HG03571 (cell line): Measurements from ENCODE around the gene DDX28.

Source experiments
- ATAC-seq: cut with Tn5 transposase; IDR thresholded peaks from one replicate; pipeline ENCODE4 v1.9.1; 2021; ENCODE audit not compliant: unreplicated experiment

The DDX28 gene

GRCh38 chr16:68022728-68023537 is at the start of gene DDX28, which contains the start of gene DUS2:
DDX28 (minus strand) TSS chr16:68023232; CDS start chr16:68023202, 30 bp downstream.
DUS2 (plus strand) TSS chr16:68023284; CDS start chr16:68038024, 14,740 bp downstream.
- ATAC-seq: peak; percentile 75

GRCh38 chr16:68072038-68072695 is 49.1 kb upstream of the DDX28 start:
- ATAC-seq: no peak

GRCh38 chr16:68071518-68071901 is 48.5 kb upstream of the DDX28 start:
- ATAC-seq: no peak

- ATAC-seq: peak; percentile 49
Measured at GRCh38 chr16:68070806-68071517, 47.9 kb upstream of the DDX28 start.

- ATAC-seq: no peak
Measured at GRCh38 chr16:68070249-68070730, 47.3 kb upstream of the DDX28 start.

- no peak for ATAC-seq
Measured at GRCh38 chr16:68069511-68070248, 46.6 kb upstream of the DDX28 start.

- ATAC-seq: no peak
Measured at GRCh38 chr16:68068926-68069325, 45.9 kb upstream of the DDX28 start.

GRCh38 chr16:68066763-68067162 is 43.7 kb upstream of the DDX28 start:
- ATAC-seq: no peak

- no peak for ATAC-seq
Measured at GRCh38 chr16:68065716-68066305, 42.8 kb upstream of the DDX28 start.

GRCh38 chr16:68064791-68065365 is 41.8 kb upstream of the DDX28 start:
- no peak for ATAC-seq

GRCh38 chr16:68062910-68063393 is 39.9 kb upstream of the DDX28 start:
- no peak for ATAC-seq

GRCh38 chr16:68061396-68061795 is 38.4 kb upstream of the DDX28 start:
- ATAC-seq: no peak

GRCh38 chr16:68059804-68060203 is 36.8 kb upstream of the DDX28 start:
- no peak for ATAC-seq

GRCh38 chr16:68055395-68055794 is 32.4 kb upstream of the DDX28 start:
- no peak for ATAC-seq

- ATAC-seq: no peak
Measured at GRCh38 chr16:68049449-68049848, 26.4 kb upstream of the DDX28 start.

GRCh38 chr16:68047987-68048386 is 25.0 kb upstream of the DDX28 start:
- no peak for ATAC-seq

- ATAC-seq: no peak
Measured at GRCh38 chr16:68046106-68046505, 23.1 kb upstream of the DDX28 start.

- no peak for ATAC-seq
Measured at GRCh38 chr16:68041783-68042182, 18.8 kb upstream of the DDX28 start.

GRCh38 chr16:68040506-68041288 is 17.7 kb upstream of the DDX28 start:
- no peak for ATAC-seq
